GM12874 (cell line): ENCODE measurements around the gene DCLRE1B.

ENCODE experiments used
- TF ChIP-seq, protein P1 (sequence below): IDR thresholded peaks from 2 replicates; pipeline ENCODE4 v1.5.1; 2011; ENCODE audit warnings: low read depth, mild to moderate bottlenecking, control low read depth, low read length, moderate library complexity; ENCODE audit not compliant: insufficient read depth

The DCLRE1B gene

DNA sequence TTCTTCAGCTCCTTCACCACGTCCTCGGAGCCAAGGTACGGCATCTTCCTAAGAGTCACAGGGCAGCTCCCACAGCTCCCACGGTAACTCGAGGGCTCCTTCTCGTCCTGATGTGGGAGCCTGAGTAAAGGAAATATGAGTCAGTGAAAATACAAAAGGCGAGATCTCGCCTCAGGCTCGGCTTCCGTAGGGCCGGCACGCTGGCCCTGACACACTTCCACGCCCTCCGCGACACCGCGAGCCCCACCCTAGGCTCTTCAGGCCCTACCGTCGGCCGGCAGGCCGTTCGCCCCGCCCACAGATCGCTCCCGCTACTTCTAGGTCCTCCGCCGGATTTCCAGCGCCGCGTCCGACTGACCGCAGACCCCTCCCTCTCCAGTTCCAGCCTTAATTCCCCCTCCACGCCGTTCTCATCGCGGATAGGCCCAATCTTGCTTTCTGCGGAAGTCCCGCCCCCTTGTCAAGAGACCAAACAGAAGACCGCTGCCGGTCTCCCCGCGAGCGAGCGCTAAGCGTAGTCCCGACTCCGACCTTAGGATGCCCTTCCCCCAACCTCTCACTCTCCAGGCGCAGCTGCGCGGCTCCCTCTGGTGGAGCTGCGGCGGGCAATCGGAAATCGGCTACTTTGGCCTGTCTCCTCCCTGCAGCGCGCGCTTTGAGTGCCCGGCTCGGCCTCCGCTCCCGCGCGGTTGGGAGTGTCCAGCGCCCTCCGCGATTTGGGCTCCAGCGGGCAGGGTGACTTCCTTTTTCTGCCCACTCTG is at the start of gene DCLRE1B, which contains the start of gene AP4B1:
Gene DCLRE1B (plus strand): TSS at position 653 of the 761 bp plus-strand sequence. CDS start 261 bp downstream, outside the sequence.
Gene AP4B1 (minus strand): TSS at position 126 of the 761 bp plus-strand sequence. CDS start 82 bp downstream, at position 44.
- TF ChIP-seq, protein P1, sequence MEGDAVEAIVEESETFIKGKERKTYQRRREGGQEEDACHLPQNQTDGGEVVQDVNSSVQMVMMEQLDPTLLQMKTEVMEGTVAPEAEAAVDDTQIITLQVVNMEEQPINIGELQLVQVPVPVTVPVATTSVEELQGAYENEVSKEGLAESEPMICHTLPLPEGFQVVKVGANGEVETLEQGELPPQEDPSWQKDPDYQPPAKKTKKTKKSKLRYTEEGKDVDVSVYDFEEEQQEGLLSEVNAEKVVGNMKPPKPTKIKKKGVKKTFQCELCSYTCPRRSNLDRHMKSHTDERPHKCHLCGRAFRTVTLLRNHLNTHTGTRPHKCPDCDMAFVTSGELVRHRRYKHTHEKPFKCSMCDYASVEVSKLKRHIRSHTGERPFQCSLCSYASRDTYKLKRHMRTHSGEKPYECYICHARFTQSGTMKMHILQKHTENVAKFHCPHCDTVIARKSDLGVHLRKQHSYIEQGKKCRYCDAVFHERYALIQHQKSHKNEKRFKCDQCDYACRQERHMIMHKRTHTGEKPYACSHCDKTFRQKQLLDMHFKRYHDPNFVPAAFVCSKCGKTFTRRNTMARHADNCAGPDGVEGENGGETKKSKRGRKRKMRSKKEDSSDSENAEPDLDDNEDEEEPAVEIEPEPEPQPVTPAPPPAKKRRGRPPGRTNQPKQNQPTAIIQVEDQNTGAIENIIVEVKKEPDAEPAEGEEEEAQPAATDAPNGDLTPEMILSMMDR: peak; percentile 62

DNA sequence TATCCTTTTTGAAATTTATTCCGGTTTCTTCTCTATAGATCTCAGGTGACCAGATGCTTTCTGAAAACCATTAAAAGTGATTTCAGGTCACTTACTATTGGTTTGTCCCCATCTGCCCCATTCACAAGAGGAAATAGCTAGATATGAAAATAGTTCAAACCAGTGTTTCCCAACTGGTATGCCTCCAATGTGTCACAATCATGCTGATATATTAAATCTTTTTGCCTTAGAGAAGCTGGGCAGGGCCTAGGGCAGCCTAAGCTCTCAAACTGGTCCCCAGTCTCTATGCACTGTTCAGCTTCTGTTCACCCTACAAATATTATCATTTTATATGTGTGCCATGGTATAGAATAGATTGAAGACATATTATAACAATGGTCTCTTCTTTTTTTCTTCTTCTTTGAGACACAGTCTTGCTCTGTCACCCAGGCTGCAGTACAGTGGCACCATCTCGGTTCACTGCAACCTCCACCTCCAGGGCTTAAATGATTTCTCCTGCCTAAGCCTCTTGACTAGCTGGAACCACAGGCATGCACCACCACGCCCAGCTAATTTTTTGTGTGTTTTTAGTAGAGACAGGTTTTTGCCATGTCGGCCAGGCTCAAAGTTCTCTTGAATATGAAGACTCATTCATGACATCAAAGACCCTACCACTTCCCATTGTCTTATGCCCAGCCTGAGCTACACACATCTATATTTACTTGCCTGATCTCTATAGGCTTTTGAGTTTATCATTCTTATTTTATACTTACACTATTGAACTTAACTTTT is 49.3 kb upstream of the DCLRE1B start:
- TF ChIP-seq, protein P1: no peak

GRCh38 chr1:113856401-113856790 is 48.7 kb upstream of the DCLRE1B start:
- TF ChIP-seq, protein P1: no peak

DNA sequence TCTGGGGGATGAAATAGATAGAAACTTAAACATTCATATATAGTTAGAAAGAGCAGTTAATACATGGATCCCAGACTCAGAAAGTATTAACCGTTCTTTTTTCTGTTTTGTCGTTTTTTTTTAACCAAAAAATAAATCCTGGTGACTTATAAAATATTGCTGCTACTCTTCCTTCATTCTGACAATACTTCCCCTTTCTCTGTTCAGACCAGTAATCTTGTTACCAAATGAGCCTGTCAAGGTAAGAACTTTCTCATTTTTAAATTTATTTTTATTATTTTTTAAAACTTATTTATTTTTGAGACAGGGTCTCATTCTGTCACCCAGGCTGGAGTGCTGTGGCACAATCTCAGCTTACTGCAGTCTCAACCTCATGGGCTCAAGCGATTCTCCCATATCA is 47.4 kb upstream of the DCLRE1B start:
- TF ChIP-seq, protein P1: no peak

- TF ChIP-seq, protein P1: no peak
Observed at GRCh38 chr1:113858418-113858817, 46.7 kb upstream of the DCLRE1B start.

- TF ChIP-seq, protein P1: no peak
Observed at GRCh38 chr1:113858982-113859381, 46.1 kb upstream of the DCLRE1B start.

GRCh38 chr1:113859478-113860175 is 45.5 kb upstream of the DCLRE1B start:
- TF ChIP-seq, protein P1: no peak
